GM20431 (cell line): Measurements from ENCODE around the gene GOLM1.
"Not testable (repeated sequence)": the region's sequence is repeated elsewhere in the genome, so short reads cannot be mapped to it uniquely, and the experiment has no call there.

Source experiments
- in situ Hi-C: fragments of 300-500 bp; cut with MseI, MboI; formaldehyde crosslinking; loops from one replicate; pipeline ENCODE4 v1.15.0; 2020; ENCODE audit warnings: low sequenced_read_pairs; ENCODE audit not compliant: unreplicated experiment

Gene GOLM1

GRCh38 chr9:86098824-86099700 is at the start of gene GOLM1:
GOLM1 (minus strand) TSS chr9:86099558; CDS start chr9:86079320, 20,238 bp downstream.
- in situ Hi-C loops: no loop called here

- in situ Hi-C loops: not testable (repeated sequence)
Measured at GRCh38 chr9:86146671-86147070, 47.3 kb upstream of the GOLM1 start.

GRCh38 chr9:86145960-86146359 is 46.6 kb upstream of the GOLM1 start:
- in situ Hi-C loops: not testable (repeated sequence)

- in situ Hi-C loops: no loop called here
Measured at GRCh38 chr9:86142973-86143372, 43.6 kb upstream of the GOLM1 start.

- in situ Hi-C loops: no loop called here
Measured at GRCh38 chr9:86141843-86142242, 42.5 kb upstream of the GOLM1 start.

GRCh38 chr9:86135371-86135770 is 36.0 kb upstream of the GOLM1 start:
- in situ Hi-C loops: no loop called here

- in situ Hi-C loops: no loop called here
Measured at GRCh38 chr9:86134361-86134760, 35.0 kb upstream of the GOLM1 start.

- in situ Hi-C loops: no loop called here
Measured at GRCh38 chr9:86128235-86128822, 29.0 kb upstream of the GOLM1 start.

- in situ Hi-C loops: no loop called here
Measured at GRCh38 chr9:86126998-86127972, 27.9 kb upstream of the GOLM1 start.

GRCh38 chr9:86122311-86122710 is 23.0 kb upstream of the GOLM1 start:
- in situ Hi-C loops: no loop called here

- in situ Hi-C loops: no loop called here
Measured at GRCh38 chr9:86119457-86119856, 20.1 kb upstream of the GOLM1 start.

- in situ Hi-C loops: no loop called here
Measured at GRCh38 chr9:86116425-86116824, 17.1 kb upstream of the GOLM1 start.

GRCh38 chr9:86115886-86116285 is 16.5 kb upstream of the GOLM1 start:
- in situ Hi-C loops: no loop called here

GRCh38 chr9:86112057-86112456 is 12.7 kb upstream of the GOLM1 start:
- in situ Hi-C loops: no loop called here

- in situ Hi-C loops: no loop called here
Measured at GRCh38 chr9:86102626-86103025, 3.3 kb upstream of the GOLM1 start.

GRCh38 chr9:86099701-86100364 is 475 bp upstream of the GOLM1 start:
- in situ Hi-C loops: no loop called here

GRCh38 chr9:86097510-86098224 is 1.7 kb downstream of the GOLM1 start:
- in situ Hi-C loops: no loop called here

GRCh38 chr9:86096386-86096785 is 3.0 kb downstream of the GOLM1 start:
- in situ Hi-C loops: no loop called here

- in situ Hi-C loops: no loop called here
Measured at GRCh38 chr9:86093788-86094555, 5.4 kb downstream of the GOLM1 start.
